GM12801 (cell line): ENCODE measurements around the gene ATP6V1D.

Experiments used
- CTCF ChIP-seq: IDR thresholded peaks from one replicate; pipeline ENCODE4 v1.5.1; 2011; ENCODE audit warnings: control low read depth; ENCODE audit not compliant: insufficient read length; ENCODE audit errors: extremely low read depth

The ATP6V1D gene

DNA sequence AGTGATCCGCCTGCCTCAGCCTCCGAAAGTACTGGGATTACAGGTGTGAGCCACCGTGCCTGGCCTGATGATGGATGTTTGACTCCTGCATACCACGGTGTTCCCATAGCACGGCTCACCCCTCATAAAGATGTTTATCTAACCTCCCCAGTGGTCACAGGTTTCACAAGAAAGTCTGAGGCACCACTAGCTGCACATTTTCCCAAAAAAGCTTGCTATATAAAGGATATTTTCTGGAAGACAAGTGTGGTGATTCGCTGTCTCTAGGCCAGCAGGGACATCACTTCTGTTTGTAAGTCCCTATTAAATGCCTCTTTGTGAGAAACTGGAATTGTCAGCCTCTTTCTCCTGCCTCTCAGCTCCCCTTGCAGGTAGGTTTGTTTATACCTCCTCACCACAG, 34.1 kb upstream of the ATP6V1D start:
- TF ChIP-seq CTCF: no peak

- no peak for TF ChIP-seq CTCF
These were observed 33.2 kb upstream of the ATP6V1D start for GRCh38 chr14:67392800-67393199.

GRCh38 chr14:67392123-67392522, 32.5 kb upstream of the ATP6V1D start:
- no peak for TF ChIP-seq CTCF

DNA sequence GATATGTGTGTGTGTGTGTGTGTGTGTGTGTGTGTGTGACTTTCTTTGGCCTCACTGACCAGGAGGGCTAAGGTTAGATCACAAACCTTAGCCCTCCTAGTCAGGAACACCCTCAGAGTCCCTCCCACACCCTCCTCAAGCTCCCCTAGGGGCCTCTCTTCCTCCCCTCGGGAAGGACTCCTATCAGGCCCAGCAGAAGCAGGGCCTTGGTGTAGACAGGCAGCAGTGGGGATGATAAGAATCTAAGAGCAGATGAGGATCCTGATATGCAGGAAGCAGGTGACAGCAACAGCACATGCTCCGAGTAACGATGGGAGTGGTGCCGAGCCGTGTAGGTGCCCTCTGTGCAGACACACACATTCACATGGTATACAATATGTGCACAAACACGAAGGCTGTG, 31.7 kb upstream of the ATP6V1D start:
- TF ChIP-seq CTCF: no peak

GRCh38 chr14:67389811-67390534, 30.4 kb upstream of the ATP6V1D start:
- no peak for TF ChIP-seq CTCF

GRCh38 chr14:67389275-67389674, 29.7 kb upstream of the ATP6V1D start:
- no peak for TF ChIP-seq CTCF

- no peak for TF ChIP-seq CTCF
These were observed 27.6 kb upstream of the ATP6V1D start for GRCh38 chr14:67387195-67387594.
